ENCODE measurements around the gene LCN6. TPM values are rescaled to one million over a fixed set of nuclear protein-coding genes. Genes with fewer than 3 reads are reported as not detected.

Gene LCN6
- total RNA-seq, 1 donor from 2014 or later = not detected

- no peak overlapping the region for H3K4me3 ChIP-seq (ENCODE audit: insufficient read depth, low read depth, low read length)
- H3K79me2 ChIP-seq (ENCODE audit: insufficient read depth, low read length) = no peaks in the 10 kb centered on the region
- no peak overlapping the region for H3K9ac ChIP-seq (ENCODE audit: low read length)
- Mint-ChIP-seq H3K4me1 (ENCODE audit: low read depth, unreplicated experiment) (peaks cover 5% of the 10 kb centered on the region), H3K27me3 (ENCODE audit: low read depth, unreplicated experiment) (peaks cover 15% of the 10 kb centered on the region), H3K4me3 (ENCODE audit: unreplicated experiment) (no peak overlapping the region), H3K27ac (ENCODE audit: unreplicated experiment) (no peak overlapping the region), H3K9me3 (ENCODE audit: unreplicated experiment) (no peaks in the 10 kb centered on the region), H3K36me3 (ENCODE audit: low read depth, unreplicated experiment) (no peaks in the 10 kb centered on the region)
- H3K36me3 ChIP-seq (ENCODE audit: insufficient read depth, low read length) = no peaks in the 10 kb centered on the region
- H3K27ac ChIP-seq (ENCODE audit: low read depth, low read length) = no peak overlapping the region
- peaks cover 14% of the 10 kb centered on the region for H3K27me3 ChIP-seq (ENCODE audit: insufficient read depth, low read length)
- TF ChIP-seq, protein P1, sequence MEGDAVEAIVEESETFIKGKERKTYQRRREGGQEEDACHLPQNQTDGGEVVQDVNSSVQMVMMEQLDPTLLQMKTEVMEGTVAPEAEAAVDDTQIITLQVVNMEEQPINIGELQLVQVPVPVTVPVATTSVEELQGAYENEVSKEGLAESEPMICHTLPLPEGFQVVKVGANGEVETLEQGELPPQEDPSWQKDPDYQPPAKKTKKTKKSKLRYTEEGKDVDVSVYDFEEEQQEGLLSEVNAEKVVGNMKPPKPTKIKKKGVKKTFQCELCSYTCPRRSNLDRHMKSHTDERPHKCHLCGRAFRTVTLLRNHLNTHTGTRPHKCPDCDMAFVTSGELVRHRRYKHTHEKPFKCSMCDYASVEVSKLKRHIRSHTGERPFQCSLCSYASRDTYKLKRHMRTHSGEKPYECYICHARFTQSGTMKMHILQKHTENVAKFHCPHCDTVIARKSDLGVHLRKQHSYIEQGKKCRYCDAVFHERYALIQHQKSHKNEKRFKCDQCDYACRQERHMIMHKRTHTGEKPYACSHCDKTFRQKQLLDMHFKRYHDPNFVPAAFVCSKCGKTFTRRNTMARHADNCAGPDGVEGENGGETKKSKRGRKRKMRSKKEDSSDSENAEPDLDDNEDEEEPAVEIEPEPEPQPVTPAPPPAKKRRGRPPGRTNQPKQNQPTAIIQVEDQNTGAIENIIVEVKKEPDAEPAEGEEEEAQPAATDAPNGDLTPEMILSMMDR (IDR thresholded peaks at IDR 0.05; ENCODE audit: insufficient read depth, low read depth, low read length) = peak; percentile 18
- TF ChIP-seq EZH2 (IDR thresholded peaks at IDR 0.05; ENCODE audit: insufficient read depth, low read length) = no peak
- DNase-seq (ENCODE audit: low read depth) (no peak), FAIRE-seq (no peak)
- no peak overlapping the region for H3K4me2 ChIP-seq (ENCODE audit: low read length)
- H3K4me1 ChIP-seq (ENCODE audit: insufficient read depth, low read length) = no peaks in the 10 kb centered on the region
- H3K9me3 ChIP-seq (ENCODE audit: insufficient read depth, low read depth, low read length) = no peaks in the 10 kb centered on the region
- H2AFZ ChIP-seq (ENCODE audit: low read depth, low read length) = no peak overlapping the region
- H4K20me1 ChIP-seq (ENCODE audit: insufficient read depth, low read length) = no peaks in the 10 kb centered on the region
Measured at GRCh38 chr9:136784249-136784996, 36.1 kb upstream of the LCN6 start.

GRCh38 chr9:136782452-136782851 is 34.1 kb upstream of the LCN6 start:
- Histone ChIP-seq H3K4me2 (ENCODE audit: low read length) (no peak overlapping the region), H3K9me3 (ENCODE audit: insufficient read depth, low read depth, low read length) (no peaks in the 10 kb centered on the region), H3K9ac (ENCODE audit: low read length) (no peak overlapping the region), H4K20me1 (ENCODE audit: insufficient read depth, low read length) (no peaks in the 10 kb centered on the region), H3K79me2 (ENCODE audit: insufficient read depth, low read length) (no peaks in the 10 kb centered on the region), H3K27me3 (ENCODE audit: insufficient read depth, low read length) (peaks cover 31% of the 10 kb centered on the region), H2AFZ (ENCODE audit: low read depth, low read length) (no peak overlapping the region), H3K36me3 (ENCODE audit: insufficient read depth, low read length) (no peaks in the 10 kb centered on the region), H3K27ac (ENCODE audit: low read depth, low read length) (no peak overlapping the region), H3K4me1 (ENCODE audit: insufficient read depth, low read length) (no peaks in the 10 kb centered on the region), H3K4me3 (ENCODE audit: insufficient read depth, low read depth, low read length) (no peak overlapping the region)
- DNase-seq (ENCODE audit: low read depth) (no peak), FAIRE-seq (no peak)
- peaks cover 5% of the 10 kb centered on the region for H3K36me3 Mint-ChIP-seq (ENCODE audit: low read depth, unreplicated experiment)
- peaks cover 5% of the 10 kb centered on the region for H3K4me1 Mint-ChIP-seq (ENCODE audit: low read depth, unreplicated experiment)
- peaks cover 9% of the 10 kb centered on the region for H3K9me3 Mint-ChIP-seq (ENCODE audit: unreplicated experiment)
- no peak for TF ChIP-seq EZH2 (IDR thresholded peaks at IDR 0.05; ENCODE audit: insufficient read depth, low read length)
- TF ChIP-seq, protein P1 (IDR thresholded peaks at IDR 0.05; ENCODE audit: insufficient read depth, low read depth, low read length) = no peak
- no peak overlapping the region for H3K4me3 Mint-ChIP-seq (ENCODE audit: unreplicated experiment)
- H3K27ac Mint-ChIP-seq (ENCODE audit: unreplicated experiment) = no peak overlapping the region
- H3K27me3 Mint-ChIP-seq (ENCODE audit: low read depth, unreplicated experiment) = peaks cover 32% of the 10 kb centered on the region

DNA sequence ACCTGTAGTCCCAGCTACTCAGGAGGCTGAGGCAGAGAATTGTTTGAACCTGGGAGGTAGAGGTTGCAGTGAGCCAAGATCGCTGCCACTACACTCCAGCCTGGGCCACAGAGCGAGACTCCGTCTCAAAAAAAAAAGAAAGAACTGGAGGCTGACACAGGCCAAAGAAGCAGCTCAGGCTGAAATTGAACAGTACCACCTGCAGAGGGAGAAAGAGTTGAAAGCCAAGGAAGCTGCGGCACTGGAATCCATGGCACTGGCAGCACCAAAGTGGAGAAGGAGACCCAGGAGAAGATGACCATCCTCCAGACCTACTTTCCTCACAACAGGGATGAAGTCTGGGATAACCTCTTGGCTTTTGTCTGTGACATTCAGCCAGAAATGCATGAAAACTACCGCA is 31.5 kb upstream of the LCN6 start:
- no peak for DNase-seq (ENCODE audit: low read depth)
- no peak for FAIRE-seq
- Mint-ChIP-seq H3K4me3 (ENCODE audit: unreplicated experiment) (no peak overlapping the region), H3K27me3 (ENCODE audit: low read depth, unreplicated experiment) (peaks cover 43% of the 10 kb centered on the region), H3K27ac (ENCODE audit: unreplicated experiment) (no peak overlapping the region), H3K36me3 (ENCODE audit: low read depth, unreplicated experiment) (peaks cover 5% of the 10 kb centered on the region), H3K4me1 (ENCODE audit: low read depth, unreplicated experiment) (peaks cover 5% of the 10 kb centered on the region), H3K9me3 (ENCODE audit: unreplicated experiment) (peaks cover 9% of the 10 kb centered on the region)
- Histone ChIP-seq H3K4me1 (ENCODE audit: insufficient read depth, low read length) (no peaks in the 10 kb centered on the region), H3K27me3 (ENCODE audit: insufficient read depth, low read length) (peaks cover 29% of the 10 kb centered on the region), H4K20me1 (ENCODE audit: insufficient read depth, low read length) (no peaks in the 10 kb centered on the region), H3K9ac (ENCODE audit: low read length) (no peak overlapping the region), H3K36me3 (ENCODE audit: insufficient read depth, low read length) (no peaks in the 10 kb centered on the region), H3K4me3 (ENCODE audit: insufficient read depth, low read depth, low read length) (no peak overlapping the region), H3K79me2 (ENCODE audit: insufficient read depth, low read length) (no peaks in the 10 kb centered on the region), H3K4me2 (ENCODE audit: low read length) (no peak overlapping the region), H2AFZ (ENCODE audit: low read depth, low read length) (no peak overlapping the region), H3K9me3 (ENCODE audit: insufficient read depth, low read depth, low read length) (no peaks in the 10 kb centered on the region), H3K27ac (ENCODE audit: low read depth, low read length) (no peak overlapping the region)
- no peak for TF ChIP-seq EZH2 (IDR thresholded peaks at IDR 0.05; ENCODE audit: insufficient read depth, low read length)
- TF ChIP-seq, protein P1 (IDR thresholded peaks at IDR 0.05; ENCODE audit: insufficient read depth, low read depth, low read length) = no peak

Data from astrocyte (in vitro differentiated cells and primary cell).